Fibroblast of skin of back (primary cell): ENCODE results near the gene SNX1. TPM values are rescaled to one million over a fixed set of nuclear protein-coding genes. Genes with fewer than 3 reads are reported as not detected.
"Not testable (repeated sequence)": the region's sequence is repeated elsewhere in the genome, so short reads cannot be mapped to it uniquely, and the experiment has no call there.

ENCODE experiments used
- DNase-seq: peaks from one replicate; pipeline ENCODE4 v3.0.0-alpha.2; 2013
- polyA plus RNA-seq, 2 experiments: library from polyadenylated mRNA; unstranded; fragments of 120-200 nt; gene quantifications; one replicate each; pipeline ENCODE4 v1.2.1, GENCODE V29; 2013; ENCODE audit not compliant: insufficient read length in 2 of 2

SNX1 gene
- 53.3 TPM for polyA plus RNA-seq (2013, experiment 1 of 2; ENCODE audit: insufficient read length)
- polyA plus RNA-seq (2013, experiment 2 of 2; ENCODE audit: insufficient read length) = 43.9 TPM

- DNase-seq = peak; percentile 95
Observed at GRCh38 chr15:64095795-64096667, at the start of gene SNX1. SNX1 (plus strand) TSS chr15:64095982; CDS start chr15:64096014, 32 bp downstream.

- DNase-seq = peak; percentile 69
Observed at GRCh38 chr15:64046421-64047153, 49.2 kb upstream of the SNX1 start, which contains the start of gene DAPK2. DAPK2 (minus strand) TSS chr15:64046485; CDS start chr15:64040261, 6,224 bp downstream.

- DNase-seq = no peak
Observed at GRCh38 chr15:64048781-64049460, 46.9 kb upstream of the SNX1 start.

- no peak for DNase-seq
Observed at GRCh38 chr15:64050281-64051092, 45.3 kb upstream of the SNX1 start.

- no peak for DNase-seq
Observed at GRCh38 chr15:64051093-64051402, 44.7 kb upstream of the SNX1 start.

GRCh38 chr15:64051407-64052259, 44.1 kb upstream of the SNX1 start:
- DNase-seq = no peak

GRCh38 chr15:64052925-64053491, 42.8 kb upstream of the SNX1 start:
- no peak for DNase-seq

GRCh38 chr15:64053674-64054073, 42.1 kb upstream of the SNX1 start:
- DNase-seq = not testable (repeated sequence)

- no peak for DNase-seq
Observed at GRCh38 chr15:64058279-64058678, 37.5 kb upstream of the SNX1 start.

- not testable (repeated sequence) for DNase-seq
Observed at GRCh38 chr15:64059104-64059503, 36.7 kb upstream of the SNX1 start.

- DNase-seq = no peak
Observed at GRCh38 chr15:64060716-64061115, 35.1 kb upstream of the SNX1 start.

GRCh38 chr15:64066451-64066850, 29.3 kb upstream of the SNX1 start:
- DNase-seq = no peak

- peak; percentile 58 for DNase-seq
Observed at GRCh38 chr15:64067564-64068030, 28.2 kb upstream of the SNX1 start.

- no peak for DNase-seq
Observed at GRCh38 chr15:64068133-64068532, 27.6 kb upstream of the SNX1 start.

GRCh38 chr15:64070106-64070505, 25.7 kb upstream of the SNX1 start:
- no peak for DNase-seq

GRCh38 chr15:64070965-64071851, 24.6 kb upstream of the SNX1 start:
- peak; percentile 63 for DNase-seq

GRCh38 chr15:64071931-64072765, 23.6 kb upstream of the SNX1 start:
- DNase-seq = no peak

- no peak for DNase-seq
Observed at GRCh38 chr15:64072812-64073211, 23.0 kb upstream of the SNX1 start.

GRCh38 chr15:64073496-64073895, 22.3 kb upstream of the SNX1 start:
- DNase-seq = not testable (repeated sequence)
